Astrocyte (in vitro differentiated cells and primary cell): ENCODE data around the gene LRMDA.

ENCODE experiments used
- CTCF ChIP-seq: IDR thresholded peaks from 2 replicates; pipeline ENCODE4 v1.5.1; 2011; ENCODE audit warnings: low read depth, mild to moderate bottlenecking, inconsistent platforms, low read length, moderate library complexity; ENCODE audit not compliant: insufficient read depth
- EZH2 ChIP-seq: IDR thresholded peaks from 2 replicates; pipeline ENCODE4 v1.6.1; 2012; ENCODE audit warnings: mild to moderate bottlenecking, low read length, inconsistent platforms; ENCODE audit not compliant: insufficient read depth

DNA sequence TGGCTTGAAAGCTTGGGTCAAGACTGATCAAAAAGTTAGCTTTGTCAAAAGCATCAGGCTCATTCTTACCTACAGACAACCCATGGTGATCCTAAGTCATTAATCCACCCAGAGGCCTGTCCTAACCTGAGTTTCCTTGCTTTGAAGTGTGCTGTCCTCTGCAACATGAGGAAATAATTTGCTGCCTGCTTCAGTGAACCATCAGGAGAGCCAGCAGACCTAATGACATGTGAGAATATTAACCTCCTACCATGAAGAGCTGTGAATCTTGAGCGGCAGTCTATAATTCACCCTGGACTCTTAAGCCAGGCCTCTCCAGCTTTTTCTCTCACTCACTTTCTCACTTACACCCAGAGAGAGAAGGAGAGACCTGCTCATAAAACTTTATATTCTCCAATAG, 590.0 kb downstream of the LRMDA start:
- TF ChIP-seq CTCF (no peak), EZH2 (no peak)
